HG03280 (cell line): ENCODE data around the gene MNT.

Experiments used
- ATAC-seq: cut with Tn5 transposase; IDR thresholded peaks from one replicate; pipeline ENCODE4 v1.9.1; 2021; ENCODE audit warnings: mild to moderate bottlenecking, moderate library complexity; ENCODE audit not compliant: unreplicated experiment

MNT gene

DNA sequence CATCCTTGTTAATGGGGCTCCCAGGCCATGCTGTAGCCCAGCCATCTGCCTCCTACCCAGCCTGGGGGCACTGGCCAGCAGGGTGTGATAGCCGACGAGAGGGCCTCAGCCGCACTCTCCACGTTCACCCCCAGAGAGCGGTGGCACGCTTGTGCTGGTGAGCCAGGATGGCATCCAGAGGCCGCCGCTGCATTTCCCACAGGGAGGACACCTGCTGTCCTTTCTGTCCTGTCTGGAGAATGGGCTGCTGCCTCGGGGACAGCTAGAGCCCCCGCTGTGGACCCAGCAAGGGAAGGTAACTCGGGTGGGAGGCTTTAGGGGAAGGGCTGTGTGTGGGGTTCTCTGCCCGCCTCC lies 36.1 kb downstream of the MNT start:
- no peak for ATAC-seq

DNA sequence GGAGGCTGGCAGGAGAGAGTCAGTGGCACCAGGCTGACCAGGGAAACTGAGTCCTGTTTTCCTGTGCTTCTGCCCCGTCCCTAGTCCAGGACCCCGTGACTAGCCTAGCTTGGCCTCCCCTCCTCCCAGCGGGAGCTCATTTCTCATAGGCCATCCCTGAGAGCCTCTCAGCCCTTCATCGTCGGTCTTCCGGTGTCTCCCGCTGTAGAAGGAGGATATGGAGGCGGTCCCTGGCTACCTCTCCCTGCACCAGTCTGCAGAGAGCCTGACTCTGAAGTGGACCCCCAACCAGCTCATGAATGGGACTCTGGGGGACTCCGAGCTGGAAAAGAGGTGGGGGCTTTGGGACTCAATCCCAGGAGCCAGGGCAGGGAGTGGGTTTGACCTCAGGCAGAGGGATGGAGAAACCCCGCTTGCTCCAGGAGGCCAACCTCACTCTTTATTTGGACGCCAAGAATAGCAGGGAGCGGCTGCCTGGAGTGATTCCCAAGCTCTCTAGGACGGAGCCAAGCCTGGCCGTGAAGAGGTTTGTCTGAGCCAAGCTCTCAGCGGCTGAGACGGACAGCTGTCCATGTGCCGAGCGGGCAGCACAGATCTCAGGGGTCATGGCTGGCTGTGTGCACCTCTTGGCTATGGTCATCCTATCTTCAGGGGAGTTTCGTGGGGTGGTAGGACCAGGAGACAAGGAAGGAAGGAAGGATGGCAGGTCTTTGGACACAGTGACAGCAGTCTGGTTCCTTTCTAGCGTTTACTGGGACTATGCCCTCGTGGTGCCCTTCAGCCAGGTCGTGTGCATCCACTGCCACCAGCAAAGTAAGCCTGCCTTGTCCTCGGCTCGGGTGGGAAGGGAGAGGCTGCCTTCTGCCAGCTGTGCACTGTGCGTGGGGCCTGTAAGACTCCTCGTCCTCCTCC lies 36.8 kb downstream of the MNT start:
- no peak for ATAC-seq

DNA sequence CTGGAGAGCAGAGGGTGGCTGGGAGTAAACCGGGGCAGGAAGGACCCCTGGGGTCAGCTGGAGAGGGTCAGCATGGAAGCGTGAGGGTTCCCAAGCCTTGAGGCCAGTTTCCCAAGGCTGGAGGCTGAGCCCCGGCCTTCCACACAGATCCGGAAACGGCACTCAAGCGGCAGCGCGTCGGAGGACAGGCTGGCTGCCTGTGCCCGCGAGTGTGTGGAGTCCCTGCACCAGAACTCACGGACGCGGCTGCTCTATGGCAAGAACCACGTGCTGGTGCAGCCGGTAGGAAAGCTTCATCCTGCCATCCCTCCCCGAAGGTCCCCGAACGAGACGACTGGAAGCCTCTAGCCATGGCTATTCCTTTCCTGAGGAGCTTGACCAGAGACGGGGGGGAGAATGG lies 37.5 kb downstream of the MNT start:
- ATAC-seq: no peak

DNA sequence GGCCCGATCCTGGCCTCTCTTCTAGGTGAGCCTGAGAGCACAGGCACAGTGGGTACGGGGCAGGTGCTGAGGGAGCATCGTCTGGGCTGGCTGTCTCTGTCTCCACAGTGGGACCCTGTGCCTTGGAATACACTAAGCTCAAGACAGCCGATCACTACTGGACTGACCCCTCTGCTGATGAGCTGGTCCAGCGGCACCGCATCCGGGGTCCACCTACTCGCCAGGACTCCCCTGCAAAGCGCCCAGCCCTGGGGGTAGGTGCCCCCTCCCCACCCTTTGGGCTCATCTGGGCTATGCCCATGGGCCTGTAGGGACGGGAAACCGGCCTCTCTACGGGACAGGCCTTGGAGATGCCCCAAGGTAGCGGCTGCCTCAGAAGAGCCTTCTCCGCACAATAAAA lies 38.0 kb downstream of the MNT start:
- no peak for ATAC-seq

DNA sequence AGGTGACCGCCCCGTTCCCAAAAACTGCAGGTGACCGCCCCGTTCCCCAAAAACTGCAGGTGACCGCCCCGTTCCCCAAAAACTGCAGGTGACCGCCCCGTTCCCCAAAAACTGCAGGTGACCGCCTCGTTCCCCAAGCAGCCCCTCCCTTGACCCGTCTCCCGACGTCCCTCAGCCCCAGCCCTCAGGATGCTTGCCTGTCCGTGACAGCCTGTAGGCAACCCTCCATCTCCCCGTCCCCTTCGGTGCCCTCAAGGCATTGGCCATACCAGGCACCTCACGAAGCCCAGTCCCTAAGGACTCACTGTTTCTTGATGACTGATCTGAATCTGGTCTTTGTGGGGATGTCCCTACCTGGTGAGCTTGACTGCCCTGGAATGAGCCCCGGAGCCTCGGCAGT lies 38.4 kb downstream of the MNT start:
- no peak for ATAC-seq

DNA sequence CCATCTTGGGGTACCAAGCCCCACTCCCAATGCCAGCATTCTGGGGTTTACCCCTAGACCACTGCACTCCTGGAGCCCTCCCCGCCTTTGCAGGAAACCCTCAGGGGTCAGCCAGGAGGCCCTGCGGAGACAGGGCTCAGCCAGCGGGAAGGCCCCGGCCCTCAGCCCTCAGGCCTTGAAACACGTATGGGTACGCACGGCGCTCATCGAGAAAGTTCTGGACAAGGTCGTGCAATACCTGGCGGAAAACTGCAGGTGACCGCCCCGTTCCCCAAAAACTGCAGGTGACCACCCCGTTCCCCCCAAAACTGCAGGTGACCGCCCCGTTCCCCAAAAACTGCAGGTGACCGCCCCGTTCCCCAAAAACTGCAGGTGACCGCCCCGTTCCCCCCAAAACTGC lies 38.8 kb downstream of the MNT start:
- no peak for ATAC-seq

DNA sequence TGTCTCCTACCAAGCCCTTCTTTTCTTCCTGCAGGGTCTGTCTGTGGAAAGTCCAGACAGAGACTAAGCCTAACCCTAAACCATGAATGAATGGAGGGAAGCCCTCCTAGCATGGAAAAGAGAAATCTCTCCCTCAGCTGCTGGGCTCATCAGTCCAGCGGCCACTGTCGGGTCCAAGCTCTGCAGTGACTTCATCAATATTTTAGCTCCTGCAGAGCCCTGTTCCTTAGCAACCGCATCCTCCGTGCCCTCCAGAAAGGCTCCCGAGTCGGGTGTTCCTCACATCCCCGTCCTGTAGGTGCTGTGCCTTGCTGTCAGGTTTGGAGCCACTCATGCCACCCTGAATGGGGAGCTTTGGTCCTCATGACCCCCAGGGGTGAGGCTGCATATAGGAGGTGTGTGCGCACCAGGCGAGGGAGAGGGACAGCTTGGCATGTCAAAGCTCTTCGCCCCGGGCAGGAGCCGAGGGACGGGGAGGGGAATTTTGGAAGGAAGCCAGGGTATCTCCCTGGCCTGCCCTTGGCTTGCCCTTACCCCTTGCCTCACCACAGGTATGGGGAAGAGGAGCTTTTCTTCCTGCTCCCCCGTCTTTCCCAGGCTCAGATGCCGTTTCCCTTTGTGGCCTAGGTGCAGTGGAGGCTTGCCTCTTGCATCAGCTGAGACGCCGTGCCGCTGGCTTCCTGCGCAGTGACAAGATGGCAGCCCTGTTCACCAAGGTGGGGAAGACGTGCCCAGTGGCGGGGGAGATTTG lies 39.7 kb downstream of the MNT start:
- no peak for ATAC-seq

DNA sequence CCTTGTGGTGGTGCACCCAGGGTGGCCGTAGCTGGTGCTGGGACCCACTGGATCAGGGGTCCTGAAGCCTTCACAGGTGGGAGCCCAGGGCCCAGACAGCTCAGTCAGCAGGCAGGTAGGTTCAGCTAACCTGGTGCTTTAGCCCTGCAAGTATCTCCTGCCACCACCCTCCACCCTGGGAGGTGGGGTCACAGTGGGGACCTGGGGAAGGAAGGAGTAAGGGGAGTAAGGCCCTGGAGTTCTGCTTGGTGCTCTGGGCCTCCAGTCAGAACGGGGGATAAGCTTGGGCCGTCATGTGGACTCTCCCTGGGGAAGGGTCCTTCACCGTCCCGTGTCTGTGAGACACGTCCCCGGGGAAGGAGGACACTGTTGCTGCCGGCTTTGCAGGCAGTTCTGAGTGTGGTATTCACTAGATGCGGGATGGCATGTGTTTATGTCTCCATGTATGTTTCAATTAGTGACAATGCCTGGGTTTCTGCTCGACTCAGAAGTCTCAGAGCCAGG lies 42.9 kb downstream of the MNT start:
- no peak for ATAC-seq

DNA sequence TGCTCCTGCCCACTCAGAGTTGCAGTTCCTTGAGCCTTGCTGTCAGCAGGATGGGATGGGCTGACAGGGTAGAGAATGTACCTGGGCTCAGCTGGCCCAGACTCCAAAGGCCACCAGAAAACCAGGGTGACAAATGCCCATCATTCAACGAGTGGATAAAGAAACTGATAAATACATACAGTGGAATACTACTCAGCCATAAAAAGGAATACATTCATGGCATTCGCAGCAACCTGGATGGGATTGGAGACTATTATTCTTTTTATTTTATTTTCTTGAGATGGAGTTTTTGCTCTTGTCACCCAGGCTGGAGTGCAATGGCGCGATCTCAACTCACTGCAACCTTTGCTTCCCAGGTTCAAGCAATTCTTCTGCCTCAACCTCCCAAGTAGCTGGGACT lies 43.6 kb downstream of the MNT start:
- ATAC-seq: no peak

- ATAC-seq: no peak
These were observed 46.5 kb downstream of the MNT start for GRCh38 chr17:2354311-2354710.

- ATAC-seq: no peak
These were observed 49.6 kb downstream of the MNT start for GRCh38 chr17:2351269-2351668.

DNA sequence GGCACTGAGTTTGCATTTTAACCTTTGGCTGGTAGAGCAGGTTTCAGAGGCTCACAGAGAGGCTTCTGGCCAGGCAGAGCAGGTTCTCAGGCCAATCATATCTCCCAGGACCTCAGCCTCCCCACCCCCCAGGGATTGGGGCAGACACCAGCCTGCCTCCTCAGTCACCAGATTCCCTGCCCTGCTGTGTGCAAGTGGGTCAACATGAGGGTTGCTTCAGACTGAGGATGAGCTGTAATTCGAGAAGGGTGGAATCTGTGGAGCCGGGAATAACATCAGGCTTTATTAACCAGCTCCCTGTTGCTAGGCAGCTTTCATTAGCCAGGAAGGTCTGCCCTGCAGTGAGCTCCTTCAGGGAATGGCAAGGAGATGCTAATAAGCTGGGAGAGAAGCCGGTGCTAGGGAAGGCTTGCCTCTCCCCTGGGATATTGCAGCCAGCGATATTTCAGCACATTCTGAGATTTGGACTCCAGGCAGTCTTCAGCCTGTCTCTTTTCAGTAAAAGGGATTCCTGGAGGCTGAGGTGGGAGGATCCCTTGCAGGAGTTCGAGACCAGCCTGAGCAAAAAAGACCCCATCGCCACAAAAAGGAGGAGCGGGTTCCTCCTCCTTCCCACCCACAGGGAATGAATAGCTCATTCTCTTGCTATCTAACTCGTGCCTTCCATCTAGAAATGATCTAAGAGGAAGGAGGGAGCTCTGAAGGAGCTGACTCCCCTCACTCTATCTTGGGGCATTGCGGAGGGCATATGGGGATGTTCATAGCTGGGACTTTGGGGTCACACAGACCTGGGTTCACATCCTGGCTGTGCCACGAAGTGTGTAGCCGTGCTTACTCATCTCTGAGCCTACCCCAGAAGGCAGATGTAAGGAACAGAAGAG lies 52.8 kb downstream of the MNT start:
- no peak for ATAC-seq

DNA sequence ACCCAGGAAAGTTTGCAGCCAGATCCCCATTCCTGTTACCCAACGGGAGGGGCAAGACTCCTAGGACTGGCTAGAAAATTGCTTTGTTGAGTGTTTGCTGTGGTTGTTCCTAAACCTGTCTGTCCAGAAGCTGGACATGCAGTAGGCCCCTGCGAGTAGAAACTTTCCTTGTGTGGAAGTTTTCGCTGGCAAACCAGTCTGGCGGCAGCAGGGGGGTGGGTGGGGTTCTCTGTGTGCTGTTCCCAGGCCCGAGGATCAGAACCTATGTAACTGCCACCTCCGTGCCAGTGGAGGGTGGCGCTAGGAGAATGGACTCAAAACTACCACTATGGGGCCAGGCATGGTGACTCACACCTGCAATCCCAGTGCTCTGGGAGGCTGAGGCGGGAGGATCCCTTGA lies 54.4 kb downstream of the MNT start:
- no peak for ATAC-seq

- ATAC-seq: no peak
These were observed 56.3 kb downstream of the MNT start for GRCh38 chr17:2344528-2344927.

DNA sequence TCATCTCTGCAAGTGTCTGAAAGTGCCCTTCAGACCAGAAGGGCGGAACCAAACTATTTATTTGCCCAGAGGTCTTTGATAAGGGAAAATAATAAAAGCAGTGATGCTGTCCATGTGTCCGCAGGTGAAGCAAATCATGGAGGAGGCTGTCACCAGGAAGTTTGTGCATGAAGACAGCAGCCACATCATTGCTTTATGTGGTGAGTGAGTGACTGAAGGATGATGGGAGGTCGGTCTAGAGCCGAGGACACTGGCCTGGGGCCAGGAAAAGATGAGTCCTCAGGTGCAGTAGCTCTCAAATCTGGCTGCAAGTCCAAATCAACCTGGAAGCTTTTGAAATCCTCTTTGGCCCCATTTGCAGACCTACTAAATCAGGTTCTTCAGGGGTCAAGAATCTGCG lies 57.4 kb downstream of the MNT start:
- no peak for ATAC-seq

- ATAC-seq: no peak
These were observed 62.6 kb downstream of the MNT start for GRCh38 chr17:2338315-2338657.

GRCh38 chr17:2337544-2338314 lies 63.1 kb downstream of the MNT start:
- no peak for ATAC-seq

GRCh38 chr17:2336852-2337543 lies 63.9 kb downstream of the MNT start, which contains the start of gene SGSM2:
Gene SGSM2, plus strand, starts transcription at chr17:2337501. Its CDS starts 188 bp downstream, at chr17:2337689.
- ATAC-seq: peak; percentile 14

- ATAC-seq: peak; percentile 89
These were observed 64.5 kb downstream of the MNT start, which contains the start of gene TSR1 for GRCh38 chr17:2336215-2336851. Gene TSR1, minus strand, starts transcription at chr17:2336457. Its CDS starts 30 bp downstream, at chr17:2336427.
